Osteoblast (primary cell): ENCODE data around the gene IGSF8. TPM values are rescaled to one million over a fixed set of nuclear protein-coding genes. Genes with fewer than 3 reads are reported as not detected.

Experiments used
- DNase-seq: peaks from one replicate; pipeline ENCODE4 v3.0.0; 2011; ENCODE audit warnings: low spot score, mixed read lengths; ENCODE audit not compliant: insufficient read length; ENCODE audit errors: missing footprints
- H2AFZ ChIP-seq: 2 replicates; pipeline ENCODE4 v1.6.0; 2011; ENCODE audit warnings: mild to moderate bottlenecking, low read length
- H3K27ac ChIP-seq: 2 replicates; pipeline ENCODE4 v1.5.1; 2011; ENCODE audit warnings: mild to moderate bottlenecking, low read depth, low read length, moderate library complexity
- H3K27me3 ChIP-seq: 2 replicates; pipeline ENCODE4 v1.6.0; 2012; ENCODE audit warnings: mild to moderate bottlenecking, control low read depth, inconsistent platforms, low read length, moderate library complexity; ENCODE audit not compliant: insufficient read depth
- H3K36me3 ChIP-seq: 2 replicates; pipeline ENCODE4 v1.5.1; 2011; ENCODE audit warnings: mild to moderate bottlenecking, low read length, control low read depth, moderate library complexity; ENCODE audit not compliant: insufficient read depth
- H3K4me1 ChIP-seq: 2 replicates; pipeline ENCODE4 v1.5.1; 2011; ENCODE audit warnings: mild to moderate bottlenecking, low read length, control low read depth, moderate library complexity; ENCODE audit not compliant: insufficient read depth
- H3K4me2 ChIP-seq: 2 replicates; pipeline ENCODE4 v1.6.0; 2011; ENCODE audit warnings: mild to moderate bottlenecking, low read length; ENCODE audit not compliant: insufficient read depth
- H3K4me3 ChIP-seq: fragments of 200-600 bp; sonication (generic); 3 replicates; pipeline ENCODE4 v1.5.1; 2012; ENCODE audit warnings: mild to moderate bottlenecking, low read length, inconsistent platforms; ENCODE audit not compliant: insufficient read depth
- H3K79me2 ChIP-seq: 2 replicates; pipeline ENCODE4 v1.6.0; 2012; ENCODE audit warnings: mild to moderate bottlenecking, low read length, control low read depth, inconsistent platforms; ENCODE audit not compliant: insufficient read depth
- H3K9me3 ChIP-seq: 2 replicates; pipeline ENCODE4 v1.5.1; 2011; ENCODE audit warnings: low read depth, low read length, control low read depth
- H4K20me1 ChIP-seq: 2 replicates; pipeline ENCODE4 v1.6.0; 2012; ENCODE audit warnings: mild to moderate bottlenecking, low read length, control low read depth; ENCODE audit not compliant: insufficient read depth
- total RNA-seq: library from RNA; depleted of rRNA; stranded (reverse); fragments of >200 nt; gene quantifications from 2 replicates; pipeline ENCODE4 v1.2.3, GENCODE V29; 2012
- TF ChIP-seq, protein P1 (sequence below): IDR thresholded peaks from 2 replicates; pipeline ENCODE4 v1.5.1; 2011; ENCODE audit warnings: mild to moderate bottlenecking, low read depth, low read length, moderate library complexity; ENCODE audit errors: extremely low read depth

The IGSF8 gene
- total RNA-seq, 1 donor, result 19.9 TPM

DNA sequence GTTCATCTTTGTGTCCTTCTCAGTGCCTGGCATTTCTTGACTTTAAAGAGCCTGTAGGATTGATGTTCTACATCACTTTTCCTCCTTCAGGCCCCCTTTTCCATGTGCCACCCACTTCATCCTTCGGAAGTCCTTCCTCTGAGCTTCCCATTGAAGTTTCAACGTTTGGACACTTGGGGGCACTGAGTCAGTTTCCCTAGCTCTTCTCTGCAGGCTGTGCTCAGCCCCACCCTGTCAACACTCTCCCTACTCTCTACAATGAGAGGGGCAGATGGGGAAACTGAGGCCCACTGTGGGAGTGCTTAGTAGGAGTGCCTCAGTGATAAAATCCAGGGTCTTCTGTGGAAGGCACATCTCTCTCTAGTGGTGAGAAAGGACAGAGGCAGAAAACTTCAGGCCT lies 40.3 kb downstream of the IGSF8 start:
- DNase-seq, result peak; percentile 90
- no peak overlapping the region for H3K4me2 ChIP-seq
- H3K9me3 ChIP-seq, result no peaks in the 10 kb centered on the region
- H2AFZ ChIP-seq, result no peak overlapping the region
- no peaks in the 10 kb centered on the region for H3K4me1 ChIP-seq
- no peak overlapping the region for H3K27ac ChIP-seq
- no peaks in the 10 kb centered on the region for H3K79me2 ChIP-seq
- no peaks in the 10 kb centered on the region for H4K20me1 ChIP-seq
- H3K27me3 ChIP-seq, result peaks cover 61% of the 10 kb centered on the region
- no peak overlapping the region for H3K4me3 ChIP-seq
- no peaks in the 10 kb centered on the region for H3K36me3 ChIP-seq
- TF ChIP-seq, protein P1, sequence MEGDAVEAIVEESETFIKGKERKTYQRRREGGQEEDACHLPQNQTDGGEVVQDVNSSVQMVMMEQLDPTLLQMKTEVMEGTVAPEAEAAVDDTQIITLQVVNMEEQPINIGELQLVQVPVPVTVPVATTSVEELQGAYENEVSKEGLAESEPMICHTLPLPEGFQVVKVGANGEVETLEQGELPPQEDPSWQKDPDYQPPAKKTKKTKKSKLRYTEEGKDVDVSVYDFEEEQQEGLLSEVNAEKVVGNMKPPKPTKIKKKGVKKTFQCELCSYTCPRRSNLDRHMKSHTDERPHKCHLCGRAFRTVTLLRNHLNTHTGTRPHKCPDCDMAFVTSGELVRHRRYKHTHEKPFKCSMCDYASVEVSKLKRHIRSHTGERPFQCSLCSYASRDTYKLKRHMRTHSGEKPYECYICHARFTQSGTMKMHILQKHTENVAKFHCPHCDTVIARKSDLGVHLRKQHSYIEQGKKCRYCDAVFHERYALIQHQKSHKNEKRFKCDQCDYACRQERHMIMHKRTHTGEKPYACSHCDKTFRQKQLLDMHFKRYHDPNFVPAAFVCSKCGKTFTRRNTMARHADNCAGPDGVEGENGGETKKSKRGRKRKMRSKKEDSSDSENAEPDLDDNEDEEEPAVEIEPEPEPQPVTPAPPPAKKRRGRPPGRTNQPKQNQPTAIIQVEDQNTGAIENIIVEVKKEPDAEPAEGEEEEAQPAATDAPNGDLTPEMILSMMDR, result peak; percentile 38

DNA sequence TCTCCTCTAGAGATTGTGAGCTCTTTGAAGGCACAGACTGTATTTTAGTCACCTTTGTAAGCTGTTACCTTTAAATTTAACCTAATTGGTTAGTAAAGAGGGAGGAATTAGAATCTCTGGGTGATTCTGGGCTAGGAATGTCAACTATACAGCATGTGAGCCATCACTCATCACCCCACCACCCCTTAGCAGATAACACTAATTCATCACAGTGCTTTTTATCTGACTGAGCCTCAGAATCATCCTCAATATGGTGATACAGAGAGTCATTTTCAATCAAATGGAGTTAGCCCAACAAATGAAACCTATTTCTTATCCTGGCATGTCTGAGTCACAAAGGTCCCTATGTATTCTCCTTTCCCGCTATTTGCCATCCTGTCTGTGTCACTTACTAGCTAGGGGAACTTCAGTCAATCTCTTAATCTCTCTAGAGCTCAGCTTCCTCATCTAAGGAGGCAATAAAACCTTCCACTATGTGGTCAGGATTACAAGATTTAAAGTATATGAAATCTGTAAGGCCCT lies 41.7 kb downstream of the IGSF8 start:
- Histone ChIP-seq H3K36me3 (no peaks in the 10 kb centered on the region), H3K4me2 (no peak overlapping the region), H4K20me1 (no peaks in the 10 kb centered on the region), H3K27ac (no peak overlapping the region), H3K9me3 (no peaks in the 10 kb centered on the region), H2AFZ (no peak overlapping the region), H3K4me3 (no peak overlapping the region), H3K4me1 (no peaks in the 10 kb centered on the region), H3K79me2 (no peaks in the 10 kb centered on the region), H3K27me3 (peaks cover 64% of the 10 kb centered on the region)
- TF ChIP-seq, protein P1, result no peak
- DNase-seq, result no peak

DNA sequence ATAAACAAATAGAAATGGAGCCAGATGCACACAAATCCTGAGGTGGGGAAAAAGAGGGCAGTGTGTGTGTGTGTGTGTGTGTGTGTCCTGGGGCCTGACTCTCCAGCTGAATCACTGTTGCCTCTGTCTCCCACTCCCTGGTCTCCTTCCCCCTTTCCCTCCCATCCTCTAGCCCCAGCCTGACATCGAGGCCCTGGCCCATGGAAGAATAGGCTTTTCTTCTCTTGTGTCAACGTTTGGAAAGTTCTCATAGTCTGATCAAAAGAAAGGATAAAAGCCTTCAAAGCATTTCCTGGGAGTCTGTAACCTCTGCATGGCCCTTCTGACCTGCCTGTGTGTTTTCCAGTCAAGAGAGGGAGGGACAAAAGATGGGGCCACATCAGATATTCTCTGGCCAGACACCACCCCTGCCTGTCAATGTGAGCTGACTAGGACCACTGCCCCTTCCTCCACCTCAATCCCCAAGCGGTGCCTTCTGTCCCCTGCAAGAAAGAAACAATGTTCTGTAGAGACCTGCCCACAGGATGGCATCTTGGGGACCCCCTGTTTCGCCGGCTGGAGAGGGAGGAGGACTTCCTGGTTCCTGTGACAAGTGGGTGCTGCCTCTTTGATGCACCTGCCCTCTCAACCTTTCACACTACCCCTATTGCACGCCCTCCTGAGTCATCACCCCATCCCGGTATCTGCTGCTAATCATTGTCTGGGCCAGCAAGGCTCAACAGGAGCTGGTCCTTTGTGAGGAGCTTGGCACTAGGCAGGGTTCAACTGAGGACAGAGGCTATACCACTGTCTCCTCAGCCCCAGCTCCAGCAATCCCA lies 44.7 kb downstream of the IGSF8 start:
- Histone ChIP-seq H3K79me2 (no peaks in the 10 kb centered on the region), H3K27ac (no peak overlapping the region), H2AFZ (no peak overlapping the region), H4K20me1 (no peaks in the 10 kb centered on the region), H3K27me3 (peaks cover 59% of the 10 kb centered on the region), H3K36me3 (no peaks in the 10 kb centered on the region), H3K9me3 (no peaks in the 10 kb centered on the region), H3K4me2 (no peak overlapping the region), H3K4me1 (no peaks in the 10 kb centered on the region), H3K4me3 (no peak overlapping the region)
- DNase-seq, result no peak
- TF ChIP-seq, protein P1, result no peak

DNA sequence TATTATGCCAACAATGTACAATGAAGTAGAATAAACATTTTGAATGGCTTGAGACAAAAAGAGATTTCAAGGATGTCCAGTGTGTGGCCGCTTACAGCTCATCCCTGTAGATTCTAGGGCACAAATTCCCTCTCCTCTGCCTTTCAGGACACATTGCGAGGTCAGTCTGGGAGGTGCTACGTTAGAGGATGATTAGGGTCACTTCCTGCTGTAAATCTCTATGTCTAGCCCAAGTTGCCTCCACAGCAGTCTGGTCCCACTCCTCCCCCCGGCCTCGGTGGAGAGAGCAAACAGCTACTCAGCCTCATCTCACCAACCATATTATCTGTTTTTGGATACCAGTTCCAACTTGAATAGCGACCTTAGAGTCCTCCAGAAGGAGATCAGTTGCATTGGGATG lies 45.5 kb downstream of the IGSF8 start:
- Histone ChIP-seq H3K27ac (no peak overlapping the region), H3K36me3 (no peaks in the 10 kb centered on the region), H3K4me1 (no peaks in the 10 kb centered on the region), H3K79me2 (no peaks in the 10 kb centered on the region), H3K4me2 (no peak overlapping the region), H3K4me3 (no peak overlapping the region), H4K20me1 (no peaks in the 10 kb centered on the region), H3K27me3 (peaks cover 63% of the 10 kb centered on the region), H2AFZ (no peak overlapping the region), H3K9me3 (no peaks in the 10 kb centered on the region)
- DNase-seq, result no peak
- TF ChIP-seq, protein P1, result no peak
